Femur (tissue), 1 donor: ENCODE measurements around the gene HJURP.
"Not testable (repeated sequence)": the region's sequence is repeated elsewhere in the genome, so short reads cannot be mapped to it uniquely, and the experiment has no call there.

ENCODE experiments used
- DNase-seq: peaks from one replicate; pipeline ENCODE4 v3.0.0-alpha.2; 2017

Gene HJURP

GRCh38 chr2:233854241-233854981, at the start of gene HJURP:
Gene HJURP, minus strand, starts transcription at chr2:233854535. Its CDS starts 35 bp downstream, at chr2:233854500.
- DNase-seq, result peak; percentile 97

DNA sequence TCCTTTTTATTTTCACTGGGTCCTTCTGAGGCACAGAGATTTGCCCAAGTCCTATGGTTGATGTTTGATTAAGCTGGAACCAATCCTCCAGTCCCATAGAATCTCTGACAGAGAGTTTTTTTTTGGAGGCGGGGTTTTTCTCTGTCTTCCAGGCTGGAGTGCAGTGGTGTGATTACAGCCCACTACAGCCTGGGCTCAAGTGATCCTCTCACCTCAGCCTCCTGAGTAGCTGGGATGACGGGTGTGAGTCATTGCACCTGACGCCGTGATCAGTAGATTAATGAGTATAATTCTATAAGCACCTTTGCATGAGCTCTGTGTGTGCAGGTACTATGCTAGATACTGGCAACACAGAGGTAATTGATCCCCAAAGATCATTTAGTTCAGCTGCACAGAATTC, 47.5 kb upstream of the HJURP start:
- no peak for DNase-seq

- DNase-seq, result no peak
Measured at GRCh38 chr2:233901367-233901766, 47.0 kb upstream of the HJURP start.

GRCh38 chr2:233896253-233896652, 41.9 kb upstream of the HJURP start:
- DNase-seq, result not testable (repeated sequence)

- DNase-seq, result peak; percentile 24
Measured at GRCh38 chr2:233892793-233893192, 38.5 kb upstream of the HJURP start.

DNA sequence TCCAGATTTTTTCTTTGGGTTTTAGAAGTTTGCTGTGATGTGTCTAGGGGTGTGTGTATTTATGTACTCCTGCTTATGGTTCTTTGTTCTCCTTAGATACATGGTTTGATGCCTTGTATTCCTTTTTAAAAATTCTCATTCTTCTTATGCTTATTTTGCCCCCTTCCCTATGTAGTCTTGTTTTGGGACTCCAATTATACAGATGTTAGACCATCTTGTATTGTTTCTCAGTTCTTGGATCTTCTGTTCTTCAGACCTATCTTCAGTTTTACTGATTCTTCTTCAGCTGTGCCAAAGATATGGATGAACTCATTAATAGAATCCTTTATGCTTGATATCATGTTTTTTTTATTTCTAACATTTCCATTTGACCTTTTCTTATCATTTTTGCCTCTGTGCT, 28.0 kb upstream of the HJURP start:
- DNase-seq, result no peak

- not testable (repeated sequence) for DNase-seq
Measured at GRCh38 chr2:233872125-233872524, 17.8 kb upstream of the HJURP start.

DNA sequence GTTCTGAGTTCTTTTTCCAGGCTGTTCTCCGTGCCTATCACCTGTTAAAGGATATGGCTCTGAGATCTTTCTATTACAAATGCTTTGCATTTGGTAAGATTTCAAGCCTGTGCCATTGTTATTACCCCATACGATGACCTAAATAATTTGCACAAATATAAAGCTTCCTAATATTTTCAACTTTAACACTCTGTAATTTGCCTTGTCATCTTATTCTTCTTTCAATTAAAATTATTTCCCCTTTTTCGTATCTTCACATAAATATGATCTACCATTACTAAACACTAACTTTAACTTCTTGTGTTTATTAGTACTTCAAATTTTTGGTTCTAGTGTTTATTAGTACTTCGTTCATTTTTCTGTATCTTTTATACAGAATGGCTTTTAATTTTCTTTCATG, 17.1 kb upstream of the HJURP start:
- DNase-seq, result no peak

GRCh38 chr2:233867993-233868532, 13.7 kb upstream of the HJURP start, which contains the start of gene MSL3B:
Gene MSL3B, minus strand, starts transcription at chr2:233868386.
- DNase-seq, result peak; percentile 43

DNA sequence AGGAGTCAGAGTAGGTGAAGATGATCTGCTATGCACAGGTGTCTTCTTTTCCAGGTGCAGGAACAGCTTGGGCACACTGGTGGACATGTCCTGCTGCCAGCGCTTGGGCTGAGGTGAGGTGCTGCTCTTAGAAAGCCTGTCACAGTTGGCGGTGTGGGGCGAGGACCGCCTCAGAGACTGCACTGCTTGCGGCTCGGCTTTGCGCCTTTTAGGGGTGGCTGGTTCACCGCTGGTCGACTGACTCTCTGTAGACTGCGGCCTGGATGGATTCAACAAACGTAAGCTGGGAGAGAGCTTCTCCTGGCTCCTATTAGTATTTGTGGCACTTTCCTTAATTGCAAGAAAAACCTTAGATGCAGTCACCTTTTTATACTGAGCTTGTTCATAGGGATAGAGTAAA, 12.1 kb upstream of the HJURP start:
- no peak for DNase-seq

- no peak for DNase-seq
Measured at GRCh38 chr2:233865838-233866237, 11.5 kb upstream of the HJURP start.

DNA sequence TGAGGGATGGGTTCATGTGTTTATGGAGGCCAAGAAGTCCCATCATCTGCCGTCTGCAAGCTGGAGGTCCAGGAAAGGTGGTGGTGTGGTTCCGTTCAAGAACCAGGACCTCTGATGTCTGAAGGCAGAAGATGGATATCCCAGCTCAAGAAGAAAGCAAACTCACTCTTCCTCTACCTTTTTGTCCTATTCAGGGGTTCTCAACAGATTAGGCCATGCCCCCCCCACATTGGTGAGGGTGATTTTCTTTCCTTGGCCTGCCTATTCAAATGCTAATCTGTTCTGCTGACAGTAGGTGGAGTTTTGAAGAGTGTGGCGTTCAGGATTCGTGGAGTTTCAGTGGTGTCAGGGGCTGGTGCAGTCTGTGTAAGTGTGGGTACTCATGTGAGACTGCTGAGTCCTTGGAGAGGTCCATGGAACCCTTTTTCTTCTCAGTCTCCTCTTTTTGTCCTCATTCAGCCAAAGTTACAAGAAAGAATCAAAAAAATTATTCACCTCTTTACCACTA, 8.0 kb upstream of the HJURP start:
- no peak for DNase-seq

- DNase-seq, result no peak
Measured at GRCh38 chr2:233858331-233858730, 4.0 kb upstream of the HJURP start.

DNA sequence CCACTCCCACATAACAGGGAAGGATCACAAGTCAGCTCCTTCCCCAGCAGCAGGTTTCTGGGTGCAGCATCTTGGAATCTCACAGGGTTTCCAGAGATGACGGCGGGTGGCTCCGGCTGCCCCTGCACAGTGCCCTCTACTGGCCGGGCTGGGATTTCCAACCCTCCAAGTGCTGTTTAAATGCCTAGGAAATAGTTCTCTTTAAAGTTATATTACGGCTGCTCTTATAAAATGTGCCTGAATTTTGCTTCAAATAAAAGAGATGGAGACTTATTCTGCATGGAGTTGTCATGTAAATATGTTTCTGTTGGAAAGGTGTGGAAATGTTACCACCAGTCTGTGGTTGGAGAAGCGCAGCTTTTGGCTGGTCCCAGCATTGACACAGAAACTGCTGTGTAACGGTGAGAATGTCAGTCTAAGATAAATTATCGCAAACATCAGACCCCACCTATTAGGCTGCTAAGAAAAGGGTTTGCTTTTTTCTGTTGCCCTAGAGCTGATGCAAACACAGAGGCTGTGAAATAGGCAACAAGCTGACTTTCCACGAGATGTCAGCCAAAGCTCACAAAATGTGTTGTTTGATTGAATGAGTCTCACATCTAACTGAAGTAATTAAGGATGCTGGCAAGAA, 3.3 kb upstream of the HJURP start:
- no peak for DNase-seq

GRCh38 chr2:233856184-233856583, 1.8 kb upstream of the HJURP start:
- DNase-seq, result no peak

- DNase-seq, result no peak
Measured at GRCh38 chr2:233855345-233855744, 1.0 kb upstream of the HJURP start.

- no peak for DNase-seq
Measured at GRCh38 chr2:233853883-233854240, 473 bp downstream of the HJURP start.

- no peak for DNase-seq
Measured at GRCh38 chr2:233853353-233853752, 982 bp downstream of the HJURP start.

DNA sequence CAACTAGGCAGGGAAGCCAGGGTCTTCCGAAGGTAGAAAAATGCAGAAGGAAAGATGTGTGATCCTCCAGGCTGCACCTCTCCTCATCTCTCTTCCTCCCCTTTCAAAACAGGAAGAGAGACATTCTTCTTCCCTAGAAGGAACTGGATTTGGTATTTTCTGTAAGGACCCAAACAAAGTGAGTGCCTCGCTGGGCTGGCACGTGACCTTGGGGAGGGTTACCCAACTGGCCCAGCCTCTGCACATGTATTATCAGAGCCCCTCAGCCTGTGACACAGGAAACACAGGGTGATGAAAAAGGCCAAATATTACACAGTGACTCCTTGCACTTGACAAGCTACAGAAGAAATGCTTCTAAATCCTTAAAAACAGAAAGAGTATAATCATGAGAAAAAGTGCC, 2.3 kb downstream of the HJURP start:
- DNase-seq, result no peak

GRCh38 chr2:233851169-233851568, 3.2 kb downstream of the HJURP start:
- no peak for DNase-seq

DNA sequence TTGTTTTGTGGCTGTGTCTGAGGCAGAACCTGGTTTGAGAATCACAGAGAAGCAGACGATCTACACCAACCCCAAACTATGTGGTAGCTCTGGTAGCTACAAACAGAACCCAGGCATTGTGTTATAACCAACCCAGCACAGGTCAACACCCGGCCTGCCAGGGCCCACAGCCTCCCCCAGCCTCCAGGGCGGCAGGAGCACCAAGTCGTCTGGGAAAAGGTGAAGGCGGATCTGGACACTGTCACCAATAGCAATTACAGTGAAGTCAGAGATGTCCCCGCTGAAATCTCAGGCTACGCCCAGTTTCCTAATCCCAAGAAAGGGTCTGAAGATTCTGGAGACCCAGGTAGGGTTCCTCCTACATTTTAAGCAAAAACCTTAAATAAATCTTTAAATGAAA, 3.6 kb downstream of the HJURP start:
- no peak for DNase-seq

- DNase-seq, result no peak
Measured at GRCh38 chr2:233849607-233850271, 4.6 kb downstream of the HJURP start.

- no peak for DNase-seq
Measured at GRCh38 chr2:233848276-233848675, 6.1 kb downstream of the HJURP start.
